HFF-Myc (cell line): ENCODE data around the gene PTPRT.

Source experiments
- DNase-seq: peaks from one replicate; pipeline ENCODE4 v3.0.0-alpha.2; 2011; ENCODE audit warnings: low read depth; ENCODE audit errors: extremely low read depth
- H3K4me3 ChIP-seq: replicated peaks from 2 replicates; pipeline ENCODE4 v1.5.1; 2011; ENCODE audit warnings: low read depth, mild to moderate bottlenecking, control low read depth, low read length
- TF ChIP-seq, protein P1 (sequence below): IDR thresholded peaks from 2 replicates; pipeline ENCODE4 v1.5.1; 2012; ENCODE audit warnings: mild to moderate bottlenecking, low read depth, low read length, control low read depth; ENCODE audit errors: missing control alignments

Gene PTPRT

DNA sequence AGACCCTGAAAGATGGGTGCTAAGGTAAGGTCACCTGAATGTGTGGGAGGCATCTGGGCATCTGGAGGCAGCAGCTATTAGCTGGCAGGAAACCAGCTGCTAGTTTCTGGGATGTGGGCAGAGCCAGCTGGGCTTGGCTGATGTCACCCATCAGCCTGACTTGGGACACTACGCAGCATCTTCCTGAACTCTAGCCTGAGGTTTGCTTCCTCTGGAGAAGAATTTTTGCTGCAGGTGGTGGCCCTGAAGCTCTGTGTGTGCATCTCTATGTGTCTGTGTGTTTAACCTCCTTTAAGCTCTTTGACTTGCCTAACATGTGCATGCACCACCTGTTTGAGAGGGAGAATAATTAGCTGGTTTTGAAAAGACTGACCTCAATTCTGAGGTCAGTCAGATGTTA, 1106.4 kb downstream of the PTPRT start:
- no peak for DNase-seq
- TF ChIP-seq, protein P1, sequence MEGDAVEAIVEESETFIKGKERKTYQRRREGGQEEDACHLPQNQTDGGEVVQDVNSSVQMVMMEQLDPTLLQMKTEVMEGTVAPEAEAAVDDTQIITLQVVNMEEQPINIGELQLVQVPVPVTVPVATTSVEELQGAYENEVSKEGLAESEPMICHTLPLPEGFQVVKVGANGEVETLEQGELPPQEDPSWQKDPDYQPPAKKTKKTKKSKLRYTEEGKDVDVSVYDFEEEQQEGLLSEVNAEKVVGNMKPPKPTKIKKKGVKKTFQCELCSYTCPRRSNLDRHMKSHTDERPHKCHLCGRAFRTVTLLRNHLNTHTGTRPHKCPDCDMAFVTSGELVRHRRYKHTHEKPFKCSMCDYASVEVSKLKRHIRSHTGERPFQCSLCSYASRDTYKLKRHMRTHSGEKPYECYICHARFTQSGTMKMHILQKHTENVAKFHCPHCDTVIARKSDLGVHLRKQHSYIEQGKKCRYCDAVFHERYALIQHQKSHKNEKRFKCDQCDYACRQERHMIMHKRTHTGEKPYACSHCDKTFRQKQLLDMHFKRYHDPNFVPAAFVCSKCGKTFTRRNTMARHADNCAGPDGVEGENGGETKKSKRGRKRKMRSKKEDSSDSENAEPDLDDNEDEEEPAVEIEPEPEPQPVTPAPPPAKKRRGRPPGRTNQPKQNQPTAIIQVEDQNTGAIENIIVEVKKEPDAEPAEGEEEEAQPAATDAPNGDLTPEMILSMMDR: no peak
- no peak overlapping the region for H3K4me3 ChIP-seq

DNA sequence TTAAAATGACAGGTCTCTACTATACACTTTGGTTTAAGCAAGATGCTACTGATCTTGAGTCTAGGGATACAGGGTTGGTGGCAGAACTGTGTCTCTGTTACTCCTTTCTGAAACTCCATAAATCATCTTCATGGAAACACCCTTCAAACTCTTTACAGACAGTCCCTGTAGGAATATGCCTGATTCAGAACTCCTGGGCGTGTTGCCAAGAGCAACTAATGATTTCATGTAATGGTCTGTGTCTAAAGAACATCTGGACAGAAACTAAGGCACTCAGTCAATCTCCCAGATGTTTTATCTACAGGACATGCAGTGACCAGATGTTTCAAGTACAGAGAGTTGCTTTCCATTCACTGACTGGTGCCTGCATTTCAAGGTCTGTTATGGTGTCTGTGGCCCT, 1107.1 kb downstream of the PTPRT start:
- TF ChIP-seq, protein P1: no peak
- peak; percentile 1 for DNase-seq
- no peak overlapping the region for H3K4me3 ChIP-seq

DNA sequence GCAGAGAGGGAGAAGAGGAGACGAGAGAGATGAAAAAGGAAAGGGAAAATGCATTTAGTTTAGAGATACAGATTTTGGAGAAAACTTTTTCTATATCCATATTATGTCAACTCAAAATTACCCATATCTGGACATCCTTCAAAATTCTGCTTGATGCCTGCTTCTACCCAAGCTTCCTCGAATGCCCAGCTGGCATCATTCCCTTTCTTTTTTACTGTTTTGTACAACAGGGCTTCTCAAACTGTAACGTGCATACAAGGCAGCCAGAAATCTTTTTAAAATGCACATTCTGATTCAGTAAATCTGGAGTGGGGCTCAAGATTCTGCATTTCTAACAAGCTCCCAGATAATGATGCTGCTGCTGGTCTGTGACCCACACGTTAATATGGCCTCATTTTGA, 1108.8 kb downstream of the PTPRT start:
- TF ChIP-seq, protein P1: no peak
- no peak overlapping the region for H3K4me3 ChIP-seq
- DNase-seq: no peak

DNA sequence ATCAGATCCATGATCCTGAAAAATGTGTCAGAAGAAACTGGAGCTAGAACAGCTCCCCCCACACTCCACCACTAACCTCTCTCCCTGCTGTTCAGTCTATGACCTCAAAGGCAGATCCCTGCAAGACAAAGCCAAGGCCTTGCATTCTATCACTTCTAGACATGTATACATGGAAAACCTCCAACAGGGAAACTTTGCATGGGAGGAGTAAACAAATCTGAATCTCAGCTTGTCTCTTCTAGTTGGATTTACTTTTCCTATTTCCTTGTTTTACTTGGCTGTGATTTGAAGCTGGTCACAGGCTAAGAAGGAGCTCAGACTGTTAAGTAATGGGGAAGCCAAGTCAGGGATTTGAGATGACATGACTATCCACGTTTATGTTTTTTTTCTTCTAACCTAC, 1114.8 kb downstream of the PTPRT start:
- no peak overlapping the region for H3K4me3 ChIP-seq
- DNase-seq: no peak
- TF ChIP-seq, protein P1: no peak

DNA sequence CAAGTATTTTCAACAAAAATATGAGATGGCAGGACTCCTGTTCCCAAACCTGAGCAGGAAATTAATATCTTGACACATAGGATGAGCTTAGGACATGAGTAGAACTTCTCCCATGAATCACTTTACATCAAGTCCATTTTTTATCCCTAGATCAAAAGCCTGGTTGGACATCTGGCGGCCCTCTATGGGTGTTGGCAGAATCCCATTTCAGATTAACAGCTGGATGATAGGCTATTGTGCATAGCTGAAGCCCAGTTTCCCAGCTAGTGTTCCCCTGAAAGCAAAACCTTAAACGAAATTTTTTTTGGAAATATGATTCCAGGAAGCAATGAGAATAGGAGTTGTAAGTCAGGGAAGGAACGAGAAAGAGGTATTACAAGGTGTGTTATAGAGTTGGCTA, 1122.1 kb downstream of the PTPRT start:
- H3K4me3 ChIP-seq: no peak overlapping the region
- TF ChIP-seq, protein P1: no peak
- no peak for DNase-seq

DNA sequence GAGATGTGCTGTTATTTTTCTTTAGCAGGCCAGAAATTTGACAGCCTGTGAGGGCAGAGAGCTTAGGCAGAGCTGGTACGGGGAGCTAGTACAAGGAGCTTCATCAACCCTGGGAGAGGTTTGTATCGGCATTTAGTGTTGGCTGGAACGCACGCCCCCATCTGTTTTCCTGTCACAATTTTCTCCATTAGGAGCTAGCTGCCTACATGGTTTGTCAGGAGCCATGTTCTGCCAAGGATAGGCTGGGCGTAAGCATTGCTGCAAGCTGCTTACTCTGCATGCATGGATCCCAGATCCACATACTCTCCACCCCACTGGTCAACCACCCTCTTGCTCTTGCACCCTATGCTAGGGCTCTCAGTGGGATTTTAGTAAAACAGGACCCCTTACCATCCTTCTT, 1122.5 kb downstream of the PTPRT start:
- no peak for DNase-seq
- TF ChIP-seq, protein P1: no peak
- no peak overlapping the region for H3K4me3 ChIP-seq

DNA sequence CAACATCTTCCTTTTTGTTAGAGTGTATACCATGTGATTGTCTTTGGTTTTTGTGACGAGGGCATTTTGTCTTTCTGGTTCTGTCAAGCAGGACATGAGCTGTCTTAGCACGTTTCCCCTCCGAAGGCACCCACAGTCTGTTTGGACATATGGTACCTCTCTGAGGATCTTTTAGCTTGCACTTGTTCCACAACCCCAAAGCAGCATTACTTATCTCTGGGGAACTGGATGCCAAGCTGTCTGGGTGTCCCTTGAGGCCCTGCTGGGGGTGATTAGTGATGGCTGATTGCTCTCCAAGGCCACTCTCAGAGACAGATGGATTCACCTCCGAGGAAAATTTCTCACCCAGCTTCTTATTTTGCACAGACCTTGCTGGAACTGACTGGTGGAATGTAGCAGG, 1126.6 kb downstream of the PTPRT start:
- no peak overlapping the region for H3K4me3 ChIP-seq
- TF ChIP-seq, protein P1: no peak
- DNase-seq: no peak
